ENCODE data around the gene SHROOM3. TPM values are rescaled to one million over a fixed set of nuclear protein-coding genes. Genes with fewer than 3 reads are reported as not detected.
A peak's percentile ranks its signal among the peaks of the same experiment; 100 is the strongest.

Gene SHROOM3
- total and polyA plus RNA-seq, 4 donors: 14.4 to 75.1 (median 47.3) TPM

DNA sequence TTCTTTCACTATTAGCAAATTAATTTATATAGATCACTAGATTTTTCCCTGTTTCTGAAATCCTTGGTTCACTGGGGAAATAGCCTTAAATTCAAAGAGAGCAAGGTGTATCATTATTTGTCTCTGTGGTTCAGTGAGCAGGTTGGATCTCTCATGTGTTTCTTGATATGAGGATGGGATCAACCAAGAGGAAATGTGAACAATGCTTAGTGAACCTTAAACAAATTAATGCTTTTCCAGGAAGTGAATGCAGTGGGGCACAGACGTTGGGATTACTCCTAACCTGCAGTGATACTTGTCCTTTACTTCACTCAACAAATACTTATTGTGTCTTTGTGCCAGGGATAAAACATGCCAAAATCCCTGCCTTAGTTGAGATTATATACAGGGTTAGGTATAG, 193.2 kb downstream of the SHROOM3 start:
- DNase-seq (no peak), ATAC-seq (ENCODE audit: insufficient read depth, low FRiP score) (no peak)
- H3K4me3 ChIP-seq: no peak overlapping the region
- WGBS, 2 donors: 26 to 69% methylated on average over 1 of the region's 1 CpG
- no peak for TF ChIP-seq CTCF (IDR thresholded peaks at IDR 0.05; ENCODE audit: control extremely low read depth, extremely low read depth)
- H3K36me3 ChIP-seq (ENCODE audit: control insufficient read depth in 4 of 4, insufficient read depth in 4 of 4, low read length in 4 of 4): no peaks in the 10 kb centered on the region
- no peak overlapping the region for H3K27ac ChIP-seq (ENCODE audit: low read depth in 1 of 2, low read length in 1 of 2)
- no peaks in the 10 kb centered on the region for H3K9me3 ChIP-seq (ENCODE audit: control insufficient read depth in 4 of 4, insufficient read depth in 3 of 4, low read length in 3 of 4)
- no peaks in the 10 kb centered on the region for H3K27me3 ChIP-seq (ENCODE audit: control insufficient read depth in 3 of 3, insufficient read depth in 3 of 3, low read length in 2 of 3)
- H3K9ac ChIP-seq (ENCODE audit: insufficient read depth in 1 of 2, low read length in 2 of 2): no peak overlapping the region
- peaks cover 0 to 13% (median 7%) of the 10 kb centered on the region in 5 donors for H3K4me1 ChIP-seq (ENCODE audit: control insufficient read depth in 5 of 5, insufficient read depth in 5 of 5, low read length in 5 of 5)

- Histone ChIP-seq H3K4me3 (no peak overlapping the region), H3K27me3 (ENCODE audit: control insufficient read depth in 3 of 3, insufficient read depth in 3 of 3, low read length in 2 of 3) (no peaks in the 10 kb centered on the region), H3K4me1 (ENCODE audit: control insufficient read depth in 5 of 5, insufficient read depth in 5 of 5, low read length in 5 of 5) (peaks cover 0 to 13% (median 0%) of the 10 kb centered on the region in 5 donors), H3K27ac (ENCODE audit: low read depth in 1 of 2, low read length in 1 of 2) (no peak overlapping the region), H3K9me3 (ENCODE audit: control insufficient read depth in 4 of 4, insufficient read depth in 3 of 4, low read length in 3 of 4) (no peaks in the 10 kb centered on the region), H3K36me3 (ENCODE audit: control insufficient read depth in 4 of 4, insufficient read depth in 4 of 4, low read length in 4 of 4) (no peaks in the 10 kb centered on the region), H3K9ac (ENCODE audit: insufficient read depth in 1 of 2, low read length in 2 of 2) (no peak overlapping the region)
- ATAC-seq (ENCODE audit: insufficient read depth, low FRiP score) (no peak), DNase-seq (no peak)
- 48 to 94% methylated on average over 1 of the region's 1 CpG for WGBS, 2 donors
- TF ChIP-seq CTCF (IDR thresholded peaks at IDR 0.05; ENCODE audit: control extremely low read depth, extremely low read depth): no peak
Observed at GRCh38 chr4:76630741-76631140, 195.7 kb downstream of the SHROOM3 start.

- H3K4me3 ChIP-seq: no peak overlapping the region
- ATAC-seq (ENCODE audit: insufficient read depth, low FRiP score) (no peak), DNase-seq (peak in 2 of 3 donors; percentile 31 to 38)
- H3K27me3 ChIP-seq (ENCODE audit: control insufficient read depth in 3 of 3, insufficient read depth in 3 of 3, low read length in 2 of 3): no peaks in the 10 kb centered on the region
- H3K9me3 ChIP-seq (ENCODE audit: control insufficient read depth in 4 of 4, insufficient read depth in 3 of 4, low read length in 3 of 4): no peaks in the 10 kb centered on the region
- H3K9ac ChIP-seq (ENCODE audit: insufficient read depth in 1 of 2, low read length in 2 of 2): no peak overlapping the region
- H3K4me1 ChIP-seq (ENCODE audit: control insufficient read depth in 5 of 5, insufficient read depth in 5 of 5, low read length in 5 of 5): peaks cover 0 to 7% (median 1%) of the 10 kb centered on the region in 5 donors
- WGBS, 2 donors: 24 to 31% methylated on average over 3 of the region's 3 CpGs
- TF ChIP-seq CTCF (IDR thresholded peaks at IDR 0.05; ENCODE audit: control extremely low read depth, extremely low read depth): no peak
- H3K36me3 ChIP-seq (ENCODE audit: control insufficient read depth in 4 of 4, insufficient read depth in 4 of 4, low read length in 4 of 4): no peaks in the 10 kb centered on the region
- no peak overlapping the region for H3K27ac ChIP-seq (ENCODE audit: low read depth in 1 of 2, low read length in 1 of 2)
Observed at GRCh38 chr4:76634220-76634619, 199.2 kb downstream of the SHROOM3 start.

DNA sequence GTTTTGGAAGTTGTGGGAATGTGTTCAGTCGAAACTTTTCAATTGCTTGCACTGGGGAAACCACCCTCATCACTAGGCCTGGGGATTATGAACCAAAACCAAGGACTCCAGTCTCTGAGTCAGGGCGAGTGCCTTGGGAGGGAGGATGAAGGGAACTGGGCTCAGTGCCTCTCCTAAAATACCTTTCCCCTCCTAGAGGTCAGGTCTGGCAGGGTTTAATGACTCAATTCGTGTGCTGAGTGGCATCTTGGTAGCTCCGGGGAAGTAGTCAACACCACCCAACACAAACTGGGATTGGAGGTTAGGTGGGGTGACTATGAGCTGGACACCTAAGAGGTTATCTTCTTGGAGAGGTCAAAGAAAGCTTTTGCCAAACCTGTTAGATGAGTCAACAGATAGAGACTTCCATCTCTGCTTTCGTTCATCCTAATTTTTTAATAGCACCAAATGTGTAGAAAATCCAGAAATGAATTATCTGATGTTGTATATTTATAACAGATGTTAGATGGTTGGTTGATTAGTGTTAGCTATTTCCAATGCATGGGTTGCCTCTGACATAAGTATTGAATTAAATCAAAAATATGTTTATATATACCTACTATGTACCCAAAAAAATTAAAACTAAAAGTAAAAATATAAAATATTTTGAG, 202.8 kb downstream of the SHROOM3 start:
- WGBS, 2 donors: 80 to 82% methylated on average over 5 of the region's 5 CpGs
- Histone ChIP-seq H3K36me3 (ENCODE audit: control insufficient read depth in 4 of 4, insufficient read depth in 4 of 4, low read length in 4 of 4) (no peaks in the 10 kb centered on the region), H3K27me3 (ENCODE audit: control insufficient read depth in 3 of 3, insufficient read depth in 3 of 3, low read length in 2 of 3) (no peaks in the 10 kb centered on the region), H3K4me3 (no peak overlapping the region), H3K9me3 (ENCODE audit: control insufficient read depth in 4 of 4, insufficient read depth in 3 of 4, low read length in 3 of 4) (no peaks in the 10 kb centered on the region), H3K27ac (ENCODE audit: low read depth in 1 of 2, low read length in 1 of 2) (no peak overlapping the region), H3K9ac (ENCODE audit: insufficient read depth in 1 of 2, low read length in 2 of 2) (no peak overlapping the region), H3K4me1 (ENCODE audit: control insufficient read depth in 5 of 5, insufficient read depth in 5 of 5, low read length in 5 of 5) (peaks cover 0 to 14% (median 8%) of the 10 kb centered on the region in 5 donors)
- DNase-seq: no peak
- ATAC-seq (ENCODE audit: insufficient read depth, low FRiP score): no peak
- no peak for TF ChIP-seq CTCF (IDR thresholded peaks at IDR 0.05; ENCODE audit: control extremely low read depth, extremely low read depth)
